ENCODE results near the gene ATL3.
A peak's percentile ranks its signal among the peaks of the same experiment; 100 is the strongest.

Gene ATL3

DNA sequence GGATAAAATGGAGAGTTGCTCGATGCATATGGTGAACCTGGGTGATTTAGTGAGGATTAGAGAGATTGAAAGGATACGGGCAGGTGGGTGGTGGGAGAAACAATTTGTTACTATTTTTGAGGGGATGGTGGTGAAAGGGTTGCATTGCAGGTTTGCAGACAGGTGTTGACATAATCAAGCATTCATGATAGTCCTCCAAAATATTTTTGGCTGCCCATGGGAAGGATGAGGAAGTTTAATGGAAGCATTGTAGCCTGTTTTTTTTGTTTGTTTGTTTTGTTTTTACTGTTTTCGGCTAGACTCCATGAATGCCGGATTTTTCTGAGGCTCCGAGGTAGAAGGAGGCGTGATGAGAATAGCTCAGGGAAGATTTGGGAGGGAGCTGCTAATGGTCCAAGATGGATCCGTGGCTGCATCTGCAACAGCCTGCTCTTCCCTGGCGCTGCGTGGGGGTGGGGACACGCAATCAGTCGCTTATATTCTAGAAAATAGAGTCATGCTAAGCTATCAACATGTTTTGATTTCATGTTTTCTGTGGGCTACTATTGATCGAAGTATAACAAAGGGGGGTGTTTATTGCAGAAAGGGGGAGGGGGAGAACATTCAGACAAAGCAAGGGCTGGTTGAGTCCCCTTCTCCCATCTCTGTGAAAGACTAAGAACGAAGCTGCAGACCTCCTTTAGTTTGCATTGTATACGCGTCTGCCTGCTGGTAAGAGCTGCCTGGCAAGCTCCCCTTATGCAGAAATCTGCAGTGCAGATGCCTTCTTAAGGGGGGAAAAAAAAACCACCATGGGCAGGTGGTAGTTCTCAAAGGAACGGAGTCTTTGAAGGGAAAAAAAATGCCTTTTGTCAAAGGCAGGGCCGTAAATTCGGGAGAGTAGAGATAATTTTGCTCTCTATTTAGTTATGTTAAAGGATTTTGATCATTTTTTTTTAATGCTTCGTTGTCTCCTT lies 11.2 kb upstream of the ATL3 start:
- WGBS, 2 experiments = 2% methylated on average over 19 of the region's 19 CpGs
- H3K27ac ChIP-seq (ENCODE audit: insufficient read depth, low read depth, low read length, poor library complexity, severe bottlenecking) = peak overlapping the region; percentile 85
- no peaks in the 10 kb centered on the region for H3K27me3 ChIP-seq (ENCODE audit: control insufficient read depth, insufficient read depth, low read length, poor library complexity, severe bottlenecking)
- no peaks in the 10 kb centered on the region for H3K9me3 ChIP-seq (ENCODE audit: control insufficient read depth, low read length)
- peak overlapping the region; percentile 57 for H3K4me3 ChIP-seq (ENCODE audit: insufficient read depth, low read depth, low read length)
- peaks cover 7% of the 10 kb centered on the region for H3K4me1 ChIP-seq (ENCODE audit: control insufficient read depth, insufficient read depth, low read length)
- H3K36me3 ChIP-seq (ENCODE audit: control insufficient read depth, insufficient read depth, low read length) = no peaks in the 10 kb centered on the region

DNA sequence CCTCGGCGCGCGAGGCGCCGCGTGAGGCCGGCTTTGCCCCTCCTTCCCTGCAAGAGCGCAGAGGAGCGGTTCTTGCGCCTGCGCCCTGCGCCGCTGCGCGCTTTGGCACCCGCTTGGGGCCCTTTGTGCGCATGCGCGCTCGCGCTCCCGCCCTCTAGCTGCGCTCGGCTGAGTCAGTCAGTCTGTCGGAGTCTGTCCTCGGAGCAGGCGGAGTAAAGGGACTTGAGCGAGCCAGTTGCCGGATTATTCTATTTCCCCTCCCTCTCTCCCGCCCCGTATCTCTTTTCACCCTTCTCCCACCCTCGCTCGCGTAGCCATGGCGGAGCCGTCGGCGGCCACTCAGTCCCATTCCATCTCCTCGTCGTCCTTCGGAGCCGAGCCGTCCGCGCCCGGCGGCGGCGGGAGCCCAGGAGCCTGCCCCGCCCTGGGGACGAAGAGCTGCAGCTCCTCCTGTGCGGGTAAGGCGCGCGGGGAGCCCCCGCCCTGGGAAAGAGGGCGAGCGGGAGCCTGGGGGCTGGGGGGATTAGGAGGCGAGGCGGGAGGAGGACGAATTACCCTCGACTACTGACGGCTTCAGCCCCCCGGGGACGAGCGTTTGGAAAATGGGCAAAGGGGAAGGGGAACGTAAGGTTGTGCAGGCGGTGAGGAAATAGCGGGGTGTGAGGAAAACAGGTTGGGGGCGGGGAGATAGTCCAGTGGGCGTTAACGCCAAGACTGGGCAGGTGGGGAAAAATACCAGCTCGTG lies 10.3 kb upstream of the ATL3 start, which contains the start of gene RTN3:
Gene RTN3, plus strand, starts transcription at position 180 of the 745 bp plus-strand sequence. Its CDS starts 137 bp downstream, at position 317.
- no peaks in the 10 kb centered on the region for H3K36me3 ChIP-seq (ENCODE audit: control insufficient read depth, insufficient read depth, low read length)
- H3K9me3 ChIP-seq (ENCODE audit: control insufficient read depth, low read length) = no peaks in the 10 kb centered on the region
- 0% methylated on average over 74 of the region's 74 CpGs for WGBS, 2 experiments
- H3K27ac ChIP-seq (ENCODE audit: insufficient read depth, low read depth, low read length, poor library complexity, severe bottlenecking) = peak within 1 kb of the TSS; percentile 85
- H3K27me3 ChIP-seq (ENCODE audit: control insufficient read depth, insufficient read depth, low read length, poor library complexity, severe bottlenecking) = no peaks in the 10 kb centered on the region
- H3K4me1 ChIP-seq (ENCODE audit: control insufficient read depth, insufficient read depth, low read length) = peaks cover 7% of the 10 kb centered on the region
- peak within 1 kb of the TSS; percentile 57 for H3K4me3 ChIP-seq (ENCODE audit: insufficient read depth, low read depth, low read length)

DNA sequence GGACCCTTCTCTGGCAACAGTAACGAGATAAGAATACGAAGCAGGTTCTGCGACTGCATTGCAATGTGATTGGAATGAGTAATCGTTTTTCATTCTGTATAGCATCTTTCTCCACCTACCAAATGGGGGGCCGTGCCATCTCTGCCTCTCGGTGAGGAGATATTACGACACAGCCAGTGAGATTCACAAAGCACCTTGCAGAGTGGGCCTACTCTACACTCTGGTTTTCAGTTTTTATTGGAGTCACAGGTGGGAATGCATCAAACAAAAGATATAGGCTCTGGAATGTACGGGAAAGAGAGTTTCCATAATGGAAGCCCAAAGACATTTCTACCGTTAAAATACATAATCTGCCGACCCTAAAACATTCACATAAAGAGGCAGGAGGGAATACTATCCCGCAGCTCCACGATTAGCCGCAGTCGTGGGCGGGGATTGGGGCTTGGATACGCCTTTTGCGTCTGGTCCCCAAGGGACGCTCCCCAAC lies 9.7 kb upstream of the ATL3 start:
- Histone ChIP-seq H3K27me3 (ENCODE audit: control insufficient read depth, insufficient read depth, low read length, poor library complexity, severe bottlenecking) (no peaks in the 10 kb centered on the region), H3K27ac (ENCODE audit: insufficient read depth, low read depth, low read length, poor library complexity, severe bottlenecking) (no peak overlapping the region), H3K36me3 (ENCODE audit: control insufficient read depth, insufficient read depth, low read length) (no peaks in the 10 kb centered on the region), H3K4me3 (ENCODE audit: insufficient read depth, low read depth, low read length) (peak overlapping the region; percentile 57), H3K9me3 (ENCODE audit: control insufficient read depth, low read length) (no peaks in the 10 kb centered on the region), H3K4me1 (ENCODE audit: control insufficient read depth, insufficient read depth, low read length) (peaks cover 7% of the 10 kb centered on the region)
- 21 to 26% methylated on average over 18 of the region's 18 CpGs for WGBS, 2 experiments

DNA sequence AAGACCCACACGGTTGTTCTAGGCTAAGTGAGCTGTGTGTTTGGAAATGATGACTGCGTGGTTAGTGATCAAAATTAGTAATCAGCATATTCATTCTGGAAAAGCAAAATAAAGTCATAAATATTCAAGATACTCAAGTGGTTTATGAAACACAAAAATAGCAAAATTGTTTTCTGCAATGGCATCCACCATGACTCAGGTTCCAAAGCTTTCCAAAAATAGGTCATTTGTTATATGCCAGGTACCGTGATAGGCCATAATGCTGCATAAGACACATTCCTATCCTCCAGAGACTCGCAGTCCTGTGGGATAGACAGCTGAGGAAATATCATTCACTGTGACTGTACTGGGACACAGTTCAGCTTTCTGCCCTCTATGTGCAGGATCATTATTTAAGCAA lies 2.4 kb upstream of the ATL3 start:
- H3K27me3 ChIP-seq (ENCODE audit: control insufficient read depth, insufficient read depth, low read length, poor library complexity, severe bottlenecking) = peaks cover 3% of the 10 kb centered on the region
- no peak overlapping the region for H3K27ac ChIP-seq (ENCODE audit: insufficient read depth, low read depth, low read length, poor library complexity, severe bottlenecking)
- H3K9me3 ChIP-seq (ENCODE audit: control insufficient read depth, low read length) = no peaks in the 10 kb centered on the region
- 82 to 95% methylated on average over 3 to 4 of the region's 4 CpGs for WGBS, 2 experiments
- no peak overlapping the region for H3K4me3 ChIP-seq (ENCODE audit: insufficient read depth, low read depth, low read length)
- no peaks in the 10 kb centered on the region for H3K36me3 ChIP-seq (ENCODE audit: control insufficient read depth, insufficient read depth, low read length)
- H3K4me1 ChIP-seq (ENCODE audit: control insufficient read depth, insufficient read depth, low read length) = no peaks in the 10 kb centered on the region

DNA sequence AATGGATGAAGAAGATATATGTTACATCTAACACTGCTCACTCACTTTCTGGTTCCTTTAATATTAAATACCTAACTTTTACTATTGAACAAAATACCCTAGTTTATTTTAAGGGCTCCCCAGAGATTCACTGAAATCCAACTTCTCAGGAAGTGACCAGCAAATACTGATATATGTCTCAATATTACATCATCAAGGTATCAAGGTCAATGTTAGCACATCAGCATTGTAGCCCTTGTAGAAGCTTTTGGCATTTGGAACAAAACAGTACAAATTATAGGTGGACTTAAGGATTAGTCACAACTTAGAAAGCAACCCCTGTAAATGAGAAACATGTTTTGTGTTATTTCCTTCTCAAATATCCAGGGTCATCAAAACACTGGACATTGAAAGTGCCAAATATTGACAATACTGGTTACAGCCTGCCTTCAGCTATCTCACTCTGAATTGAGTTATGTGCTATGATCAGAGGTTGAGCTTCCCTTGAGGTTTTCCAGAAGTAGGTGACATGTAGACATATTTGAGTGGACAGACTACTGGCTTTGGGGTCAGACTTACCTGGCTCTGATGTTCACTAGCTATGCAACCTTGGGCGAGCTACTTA lies 1.9 kb upstream of the ATL3 start:
- Histone ChIP-seq H3K36me3 (ENCODE audit: control insufficient read depth, insufficient read depth, low read length) (no peaks in the 10 kb centered on the region), H3K27ac (ENCODE audit: insufficient read depth, low read depth, low read length, poor library complexity, severe bottlenecking) (no peak overlapping the region), H3K9me3 (ENCODE audit: control insufficient read depth, low read length) (no peaks in the 10 kb centered on the region), H3K27me3 (ENCODE audit: control insufficient read depth, insufficient read depth, low read length, poor library complexity, severe bottlenecking) (peaks cover 3% of the 10 kb centered on the region), H3K4me3 (ENCODE audit: insufficient read depth, low read depth, low read length) (no peak overlapping the region), H3K4me1 (ENCODE audit: control insufficient read depth, insufficient read depth, low read length) (no peaks in the 10 kb centered on the region)
- WGBS, 2 experiments = 90 to 100% methylated on average over 1 of the region's 1 CpG

DNA sequence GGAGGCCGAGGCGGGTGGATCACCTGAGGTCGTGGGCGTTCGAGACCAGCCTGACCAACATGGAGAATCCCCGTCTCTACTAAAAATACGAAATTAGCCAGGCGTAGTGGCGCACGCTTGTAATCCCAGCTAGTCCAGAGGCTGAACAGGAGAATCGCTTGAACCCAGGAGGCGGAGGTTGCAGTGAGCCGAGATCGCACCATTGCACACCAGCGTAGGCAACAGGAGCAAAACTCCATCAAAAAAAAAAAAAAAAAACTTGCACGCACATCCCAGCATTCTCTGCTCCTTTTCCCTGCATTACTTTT lies 934 bp upstream of the ATL3 start:
- Histone ChIP-seq H3K9me3 (ENCODE audit: control insufficient read depth, low read length) (no peaks in the 10 kb centered on the region), H3K4me1 (ENCODE audit: control insufficient read depth, insufficient read depth, low read length) (no peaks in the 10 kb centered on the region), H3K36me3 (ENCODE audit: control insufficient read depth, insufficient read depth, low read length) (no peaks in the 10 kb centered on the region), H3K27ac (ENCODE audit: insufficient read depth, low read depth, low read length, poor library complexity, severe bottlenecking) (no peak overlapping the region), H3K27me3 (ENCODE audit: control insufficient read depth, insufficient read depth, low read length, poor library complexity, severe bottlenecking) (peaks cover 3% of the 10 kb centered on the region), H3K4me3 (ENCODE audit: insufficient read depth, low read depth, low read length) (no peak overlapping the region)
- 94 to 95% methylated on average over 16 of the region's 16 CpGs for WGBS, 2 experiments

DNA sequence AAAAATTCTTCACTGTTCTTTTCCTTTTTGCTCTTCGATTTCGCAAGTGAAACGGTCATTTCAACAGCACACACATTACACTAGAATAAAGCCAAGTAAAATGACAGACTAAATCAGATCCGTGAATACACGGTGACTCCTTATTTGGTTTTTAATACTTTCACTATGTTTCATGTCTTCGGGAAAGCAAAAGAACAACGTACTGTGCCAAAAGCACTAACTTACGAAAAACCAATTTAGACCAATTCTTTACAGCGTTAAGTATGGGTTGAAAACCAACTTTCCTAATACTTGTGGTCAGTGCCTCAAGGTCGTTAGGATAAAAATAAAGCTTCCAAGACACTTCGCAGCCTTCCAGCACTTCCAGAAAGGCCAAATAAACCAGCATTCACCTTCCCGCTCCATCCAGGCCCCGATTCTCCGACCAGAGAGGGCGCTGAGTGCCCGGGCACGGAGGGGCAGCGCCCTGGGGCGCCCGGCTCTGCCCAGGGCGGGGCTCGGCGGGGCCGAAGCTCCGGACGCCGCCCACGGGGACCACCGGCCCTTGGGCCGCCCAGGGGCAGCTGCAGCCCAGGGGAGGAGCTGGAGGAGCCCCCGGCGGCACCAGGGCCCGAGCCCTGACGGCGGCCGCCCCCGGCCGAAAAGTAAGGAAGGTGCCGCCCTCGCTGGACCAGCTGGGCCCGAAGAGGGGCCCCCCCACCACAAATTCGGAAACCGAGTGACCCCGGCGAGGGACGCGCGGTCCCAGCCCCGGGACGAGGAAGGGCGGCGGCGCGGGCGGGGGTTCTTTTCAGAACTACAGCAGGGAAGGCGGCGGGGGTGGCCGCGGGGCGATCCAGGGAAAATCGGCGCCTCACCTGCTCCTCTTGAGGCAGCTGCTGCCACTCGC lies 499 bp downstream of the ATL3 start:
- Histone ChIP-seq H3K4me1 (ENCODE audit: control insufficient read depth, insufficient read depth, low read length) (no peaks in the 10 kb centered on the region), H3K9me3 (ENCODE audit: control insufficient read depth, low read length) (no peaks in the 10 kb centered on the region), H3K4me3 (ENCODE audit: insufficient read depth, low read depth, low read length) (peak overlapping the region; percentile 49), H3K36me3 (ENCODE audit: control insufficient read depth, insufficient read depth, low read length) (no peaks in the 10 kb centered on the region), H3K27me3 (ENCODE audit: control insufficient read depth, insufficient read depth, low read length, poor library complexity, severe bottlenecking) (peaks cover 3% of the 10 kb centered on the region), H3K27ac (ENCODE audit: insufficient read depth, low read depth, low read length, poor library complexity, severe bottlenecking) (peak overlapping the region; percentile 57)
- WGBS, 2 experiments = 9% methylated on average over 63 of the region's 63 CpGs

DNA sequence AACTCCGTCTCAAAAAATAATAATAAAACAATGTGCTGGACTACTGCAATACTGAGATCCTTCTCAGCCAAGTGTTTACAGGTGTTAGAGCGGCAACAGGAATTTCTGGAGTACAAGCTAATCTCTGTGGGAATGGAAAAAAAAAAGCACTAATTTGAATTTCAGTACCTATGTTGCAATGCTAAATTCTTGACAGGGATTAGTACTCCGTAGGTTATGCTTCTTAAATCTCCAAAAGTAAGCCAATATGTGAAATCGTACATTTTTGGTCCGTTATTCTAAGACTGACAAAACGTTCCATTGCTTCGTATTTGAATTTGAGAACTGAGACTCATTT lies 1.1 kb downstream of the ATL3 start:
- Histone ChIP-seq H3K36me3 (ENCODE audit: control insufficient read depth, insufficient read depth, low read length) (no peaks in the 10 kb centered on the region), H3K9me3 (ENCODE audit: control insufficient read depth, low read length) (no peaks in the 10 kb centered on the region), H3K27ac (ENCODE audit: insufficient read depth, low read depth, low read length, poor library complexity, severe bottlenecking) (no peak overlapping the region), H3K4me1 (ENCODE audit: control insufficient read depth, insufficient read depth, low read length) (no peaks in the 10 kb centered on the region), H3K27me3 (ENCODE audit: control insufficient read depth, insufficient read depth, low read length, poor library complexity, severe bottlenecking) (peaks cover 3% of the 10 kb centered on the region), H3K4me3 (ENCODE audit: insufficient read depth, low read depth, low read length) (peak overlapping the region; percentile 49)
- WGBS, 2 experiments = 84 to 85% methylated on average over 7 of the region's 7 CpGs

DNA sequence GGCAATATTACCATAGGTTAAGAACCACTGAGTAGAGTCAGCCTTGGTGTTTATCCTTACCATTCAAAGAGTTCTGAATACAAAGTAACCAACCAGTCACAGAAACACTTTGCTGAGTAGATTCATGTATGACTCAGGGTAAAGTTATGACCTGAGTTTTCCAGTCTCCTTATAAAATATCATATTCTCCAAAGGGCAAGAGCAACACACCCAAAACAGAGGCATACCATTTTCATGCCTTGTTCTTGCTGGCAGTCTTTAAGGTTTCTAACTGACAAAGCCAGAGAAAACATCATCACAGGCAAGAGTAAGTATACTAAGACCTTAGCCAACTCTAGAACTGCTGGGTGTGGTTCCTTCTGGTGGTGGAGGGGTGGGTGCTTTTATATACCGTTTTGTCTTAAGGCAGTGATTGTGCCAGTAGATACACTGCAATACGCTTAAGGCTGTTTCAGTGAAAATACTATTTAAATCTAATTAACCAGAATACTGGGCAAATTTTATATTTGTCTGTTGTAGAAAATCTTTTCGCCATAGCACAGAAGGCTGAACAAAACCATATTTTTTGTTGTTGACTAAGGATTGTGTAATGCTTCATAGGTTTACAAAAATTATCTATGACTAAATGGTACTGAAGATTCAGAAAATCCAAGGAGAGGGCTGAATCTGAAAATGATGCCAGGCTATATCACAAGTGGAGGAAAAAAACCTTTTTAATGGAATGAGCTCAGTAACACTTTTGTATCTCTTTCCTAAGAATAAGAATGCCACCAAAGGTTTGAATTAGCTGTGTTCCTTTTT lies 3.0 kb downstream of the ATL3 start:
- WGBS, 2 experiments = 95 to 100% methylated on average over 3 of the region's 3 CpGs
- H3K27ac ChIP-seq (ENCODE audit: insufficient read depth, low read depth, low read length, poor library complexity, severe bottlenecking) = no peak overlapping the region
- H3K36me3 ChIP-seq (ENCODE audit: control insufficient read depth, insufficient read depth, low read length) = no peaks in the 10 kb centered on the region
- H3K27me3 ChIP-seq (ENCODE audit: control insufficient read depth, insufficient read depth, low read length, poor library complexity, severe bottlenecking) = peaks cover 3% of the 10 kb centered on the region
- H3K4me3 ChIP-seq (ENCODE audit: insufficient read depth, low read depth, low read length) = no peak overlapping the region
- H3K9me3 ChIP-seq (ENCODE audit: control insufficient read depth, low read length) = no peaks in the 10 kb centered on the region
- H3K4me1 ChIP-seq (ENCODE audit: control insufficient read depth, insufficient read depth, low read length) = no peaks in the 10 kb centered on the region

Data from ectodermal cell (in vitro differentiated cells).